ENCODE data around the gene GPATCH8.

DNA sequence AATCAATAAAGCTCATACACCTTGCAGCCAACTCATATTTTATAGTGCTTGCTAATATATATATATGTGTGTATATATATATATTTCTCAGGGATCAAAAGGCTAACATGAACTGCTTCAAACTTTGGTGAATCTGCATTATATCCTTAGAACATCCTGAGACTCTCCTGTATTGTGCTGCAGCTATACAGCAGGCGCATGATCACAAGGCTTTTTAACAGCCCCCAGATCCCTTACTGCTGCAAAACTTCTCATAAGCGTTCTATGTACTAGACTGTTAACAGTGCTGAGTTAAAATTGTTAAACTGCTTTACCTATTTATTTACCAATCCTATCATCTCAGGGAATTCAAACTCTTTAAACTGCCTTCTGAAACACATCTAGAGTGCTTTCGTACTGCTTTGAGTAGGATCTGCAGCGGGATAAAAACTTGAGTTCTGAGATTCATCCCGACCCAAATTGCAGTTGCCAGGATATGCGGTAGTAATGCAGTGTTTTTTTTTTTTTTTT, 1.3 kb downstream of the GPATCH8 start:
- TF ChIP-seq POLR2AphosphoS5 (IDR thresholded peaks at IDR 0.05; ENCODE audit: low read depth, low read length) (no peak), POLR2A (IDR thresholded peaks at IDR 0.05; ENCODE audit: low read depth, low read length) (no peak)

All from GM12892 (cell line).